GM18951 (cell line): ENCODE data around the gene UNC119.
A peak's percentile ranks its signal among the peaks of the same experiment; 100 is the strongest.
"Not testable (repeated sequence)": the region's sequence is repeated elsewhere in the genome, so short reads cannot be mapped to it uniquely, and the experiment has no call there.

ENCODE experiments used
- POLR2A ChIP-seq: IDR thresholded peaks from 4 replicates; pipeline ENCODE4 v1.6.1; 2011; ENCODE audit warnings: mild to moderate bottlenecking; ENCODE audit not compliant: insufficient read length, insufficient read depth; ENCODE audit errors: extremely low read depth
- in situ Hi-C: fragments of 300-500 bp; cut with MboI; formaldehyde crosslinking; loops from one replicate; pipeline ENCODE4 v1.12.0; 2022; ENCODE audit warnings: low sequenced_read_pairs, mixed read lengths, inconsistent platforms; ENCODE audit not compliant: unreplicated experiment

UNC119 gene

GRCh38 chr17:28578246-28579195 is 26.1 kb upstream of the UNC119 start:
- in situ Hi-C loops: no loop called here
- TF ChIP-seq POLR2A: no peak

GRCh38 chr17:28577466-28577824 is 25.0 kb upstream of the UNC119 start:
- TF ChIP-seq POLR2A: no peak
- in situ Hi-C loops: no loop called here

GRCh38 chr17:28576758-28577465 is 24.5 kb upstream of the UNC119 start, which contains the start of gene ALDOC:
TSS of gene ALDOC (minus strand) at chr17:28576895. CDS start at chr17:28575532, 1,363 bp downstream.
- TF ChIP-seq POLR2A: peak; percentile 82
- in situ Hi-C loops: no loop called here

GRCh38 chr17:28576016-28576415 is 23.6 kb upstream of the UNC119 start:
- in situ Hi-C loops: not testable (repeated sequence)

- in situ Hi-C loops: no loop called here
- no peak for TF ChIP-seq POLR2A
Measured at GRCh38 chr17:28575126-28575795, 22.8 kb upstream of the UNC119 start.

GRCh38 chr17:28574526-28574925 is 22.1 kb upstream of the UNC119 start:
- in situ Hi-C loops: no loop called here
- TF ChIP-seq POLR2A: no peak

- in situ Hi-C loops: no loop called here
- no peak for TF ChIP-seq POLR2A
Measured at GRCh38 chr17:28573966-28574480, 21.6 kb upstream of the UNC119 start.

- in situ Hi-C loops: no loop called here
- no peak for TF ChIP-seq POLR2A
Measured at GRCh38 chr17:28573521-28573920, 21.1 kb upstream of the UNC119 start.

- in situ Hi-C loops: no loop called here
- TF ChIP-seq POLR2A: no peak
Measured at GRCh38 chr17:28573040-28573380, 20.6 kb upstream of the UNC119 start.

- in situ Hi-C loops: no loop called here
- TF ChIP-seq POLR2A: no peak
Measured at GRCh38 chr17:28572259-28573039, 20.0 kb upstream of the UNC119 start.

- peak; percentile 90 for TF ChIP-seq POLR2A
- in situ Hi-C loops: no loop called here
Measured at GRCh38 chr17:28571361-28572122, 19.1 kb upstream of the UNC119 start, which contains the start of gene PIGS. TSS of gene PIGS (minus strand) at chr17:28571524. CDS start at chr17:28571496, 28 bp downstream.
